DMS53 treated with DMSO at 0.1 percent for 48 hours (cell line): ENCODE measurements around the gene EFNA3.

Experiments
- DNase-seq: peaks from one replicate; lab custom pipeline; 2025; ENCODE audit not compliant: unreplicated experiment; lab: John Stamatoyannopoulos, UW

The EFNA3 gene

DNA sequence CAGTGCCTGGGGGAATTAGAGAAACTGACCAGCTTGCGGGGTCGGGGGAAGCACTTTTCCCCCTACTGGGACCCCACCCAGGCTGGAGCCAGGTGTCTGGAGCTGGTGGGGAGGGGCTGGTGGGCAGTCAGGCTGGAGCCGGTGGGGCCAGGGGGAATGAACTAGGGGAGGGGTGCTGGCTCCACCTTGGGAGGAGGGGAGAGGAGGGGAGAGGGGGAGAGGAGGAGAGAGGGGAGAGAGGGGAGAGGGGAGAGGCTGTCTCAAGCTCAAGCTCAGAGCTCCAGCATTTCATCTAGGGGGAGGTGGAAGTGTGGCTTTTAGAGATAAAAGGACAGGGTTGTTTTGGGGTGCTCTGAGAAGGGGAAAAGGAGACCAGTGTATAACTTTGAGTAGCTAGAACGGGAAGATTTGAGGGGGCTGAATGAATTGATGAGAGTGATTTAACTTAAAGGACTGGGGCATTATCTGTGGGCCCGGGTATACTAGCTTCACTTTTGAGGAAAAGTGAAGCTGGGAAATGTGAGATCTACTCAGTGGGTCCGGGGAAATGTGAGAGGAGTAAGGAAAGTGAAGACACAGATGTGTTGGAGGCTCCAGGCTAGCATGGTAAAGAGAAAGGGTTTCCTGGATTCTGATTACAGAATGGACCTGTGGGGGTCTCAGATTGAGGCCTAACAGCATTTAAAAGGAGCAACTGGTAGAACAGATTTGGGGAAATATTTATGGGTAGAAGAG is 51.8 kb downstream of the EFNA3 start:
- DNase-seq: no peak

DNA sequence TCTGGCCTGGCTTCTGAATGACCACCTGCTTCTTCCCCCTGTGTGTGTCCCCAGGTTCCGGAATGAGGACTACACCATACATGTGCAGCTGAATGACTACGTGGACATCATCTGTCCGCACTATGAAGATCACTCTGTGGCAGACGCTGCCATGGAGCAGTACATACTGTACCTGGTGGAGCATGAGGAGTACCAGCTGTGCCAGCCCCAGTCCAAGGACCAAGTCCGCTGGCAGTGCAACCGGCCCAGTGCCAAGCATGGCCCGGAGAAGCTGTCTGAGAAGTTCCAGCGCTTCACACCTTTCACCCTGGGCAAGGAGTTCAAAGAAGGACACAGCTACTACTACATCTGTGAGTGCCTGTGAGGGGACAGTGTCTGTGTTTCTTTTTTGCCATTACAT is 52.6 kb downstream of the EFNA3 start:
- DNase-seq: no peak

GRCh38 chr1:155131856-155132255 is 53.2 kb downstream of the EFNA3 start:
- DNase-seq: no peak

DNA sequence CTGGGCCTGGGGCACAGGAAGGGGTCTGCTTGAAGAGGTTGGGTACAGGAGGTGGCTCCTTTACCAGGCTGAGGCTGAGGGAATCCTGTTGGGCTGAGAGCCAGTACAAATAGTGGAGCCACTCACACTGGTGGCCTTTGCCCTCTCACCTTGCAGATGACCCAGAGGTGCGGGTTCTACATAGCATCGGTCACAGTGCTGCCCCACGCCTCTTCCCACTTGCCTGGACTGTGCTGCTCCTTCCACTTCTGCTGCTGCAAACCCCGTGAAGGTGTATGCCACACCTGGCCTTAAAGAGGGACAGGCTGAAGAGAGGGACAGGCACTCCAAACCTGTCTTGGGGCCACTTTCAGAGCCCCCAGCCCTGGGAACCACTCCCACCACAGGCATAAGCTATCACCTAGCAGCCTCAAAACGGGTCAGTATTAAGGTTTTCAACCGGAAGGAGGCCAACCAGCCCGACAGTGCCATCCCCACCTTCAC is 55.2 kb downstream of the EFNA3 start:
- DNase-seq: no peak

DNA sequence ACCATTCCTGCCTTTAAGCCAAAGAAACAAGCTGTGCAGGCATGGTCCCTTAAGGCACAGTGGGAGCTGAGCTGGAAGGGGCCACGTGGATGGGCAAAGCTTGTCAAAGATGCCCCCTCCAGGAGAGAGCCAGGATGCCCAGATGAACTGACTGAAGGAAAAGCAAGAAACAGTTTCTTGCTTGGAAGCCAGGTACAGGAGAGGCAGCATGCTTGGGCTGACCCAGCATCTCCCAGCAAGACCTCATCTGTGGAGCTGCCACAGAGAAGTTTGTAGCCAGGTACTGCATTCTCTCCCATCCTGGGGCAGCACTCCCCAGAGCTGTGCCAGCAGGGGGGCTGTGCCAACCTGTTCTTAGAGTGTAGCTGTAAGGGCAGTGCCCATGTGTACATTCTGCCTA is 55.7 kb downstream of the EFNA3 start:
- DNase-seq: no peak

DNA sequence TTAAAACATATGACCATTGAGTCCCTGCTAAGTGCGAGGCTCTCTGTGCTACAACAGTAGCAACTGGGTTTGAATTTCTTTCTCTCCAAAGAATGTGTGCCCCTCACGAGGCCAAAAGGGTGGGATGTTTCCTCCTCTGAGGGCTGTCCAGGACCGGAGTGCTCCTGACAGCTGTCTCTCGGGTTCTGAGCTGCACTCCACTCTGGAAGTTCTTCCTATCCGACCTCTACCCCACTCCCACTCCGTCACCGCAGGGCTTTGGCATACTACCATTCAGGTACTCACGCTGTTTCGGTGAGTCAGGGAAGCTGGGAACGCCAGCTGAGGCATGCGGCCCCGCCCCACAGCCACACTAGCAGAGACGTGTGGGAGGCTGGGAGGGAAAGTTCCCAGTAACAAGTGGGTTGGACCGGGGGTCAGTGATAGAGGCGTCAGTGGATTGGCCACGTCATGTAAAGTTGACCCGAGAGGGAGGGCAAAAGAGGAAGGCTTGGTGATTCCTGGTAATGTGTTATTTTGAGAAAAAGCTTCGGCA is 56.3 kb downstream of the EFNA3 start:
- DNase-seq: peak; percentile 77

- DNase-seq: peak; percentile 89
Measured at GRCh38 chr1:155135415-155136028, 56.9 kb downstream of the EFNA3 start, which contains the start of gene SLC50A1. Gene SLC50A1 (plus strand): TSS chr1:155135852. CDS start chr1:155135912, 60 bp downstream.

DNA sequence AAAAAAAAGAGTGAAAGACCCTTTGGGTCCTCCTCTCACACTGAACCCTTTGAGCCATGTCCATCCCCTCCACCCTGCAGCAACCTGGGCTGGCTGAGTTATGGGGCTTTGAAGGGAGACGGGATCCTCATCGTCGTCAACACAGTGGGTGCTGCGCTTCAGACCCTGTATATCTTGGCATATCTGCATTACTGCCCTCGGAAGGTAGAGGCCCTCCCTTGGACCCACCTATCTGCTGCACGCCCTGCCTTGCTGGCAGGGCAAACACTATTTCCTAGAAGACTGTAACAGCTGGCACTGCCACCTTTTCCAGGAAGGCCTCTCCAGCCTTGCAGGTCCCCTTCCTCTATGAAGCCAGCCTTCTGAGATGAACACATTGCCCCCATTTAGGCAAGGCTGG is 58.1 kb downstream of the EFNA3 start:
- no peak for DNase-seq
